Stimulated activated CD4-positive, alpha-beta T cell treated with anti-CD3 and anti-CD28 coated beads, TNF-alpha, amount 100 ng/mL, for 4 hours (primary cell): ENCODE results near the gene SLITRK6.
"Not testable (repeated sequence)": the region's sequence is repeated elsewhere in the genome, so short reads cannot be mapped to it uniquely, and the experiment has no call there.

Experiments
- DNase-seq, 3 experiments: peaks; one replicate each; pipeline ENCODE4 v3.0.0-alpha.2; 2020; ENCODE audit warnings: low read depth in 3 of 3

Gene SLITRK6, protein sequence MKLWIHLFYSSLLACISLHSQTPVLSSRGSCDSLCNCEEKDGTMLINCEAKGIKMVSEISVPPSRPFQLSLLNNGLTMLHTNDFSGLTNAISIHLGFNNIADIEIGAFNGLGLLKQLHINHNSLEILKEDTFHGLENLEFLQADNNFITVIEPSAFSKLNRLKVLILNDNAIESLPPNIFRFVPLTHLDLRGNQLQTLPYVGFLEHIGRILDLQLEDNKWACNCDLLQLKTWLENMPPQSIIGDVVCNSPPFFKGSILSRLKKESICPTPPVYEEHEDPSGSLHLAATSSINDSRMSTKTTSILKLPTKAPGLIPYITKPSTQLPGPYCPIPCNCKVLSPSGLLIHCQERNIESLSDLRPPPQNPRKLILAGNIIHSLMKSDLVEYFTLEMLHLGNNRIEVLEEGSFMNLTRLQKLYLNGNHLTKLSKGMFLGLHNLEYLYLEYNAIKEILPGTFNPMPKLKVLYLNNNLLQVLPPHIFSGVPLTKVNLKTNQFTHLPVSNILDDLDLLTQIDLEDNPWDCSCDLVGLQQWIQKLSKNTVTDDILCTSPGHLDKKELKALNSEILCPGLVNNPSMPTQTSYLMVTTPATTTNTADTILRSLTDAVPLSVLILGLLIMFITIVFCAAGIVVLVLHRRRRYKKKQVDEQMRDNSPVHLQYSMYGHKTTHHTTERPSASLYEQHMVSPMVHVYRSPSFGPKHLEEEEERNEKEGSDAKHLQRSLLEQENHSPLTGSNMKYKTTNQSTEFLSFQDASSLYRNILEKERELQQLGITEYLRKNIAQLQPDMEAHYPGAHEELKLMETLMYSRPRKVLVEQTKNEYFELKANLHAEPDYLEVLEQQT

DNA sequence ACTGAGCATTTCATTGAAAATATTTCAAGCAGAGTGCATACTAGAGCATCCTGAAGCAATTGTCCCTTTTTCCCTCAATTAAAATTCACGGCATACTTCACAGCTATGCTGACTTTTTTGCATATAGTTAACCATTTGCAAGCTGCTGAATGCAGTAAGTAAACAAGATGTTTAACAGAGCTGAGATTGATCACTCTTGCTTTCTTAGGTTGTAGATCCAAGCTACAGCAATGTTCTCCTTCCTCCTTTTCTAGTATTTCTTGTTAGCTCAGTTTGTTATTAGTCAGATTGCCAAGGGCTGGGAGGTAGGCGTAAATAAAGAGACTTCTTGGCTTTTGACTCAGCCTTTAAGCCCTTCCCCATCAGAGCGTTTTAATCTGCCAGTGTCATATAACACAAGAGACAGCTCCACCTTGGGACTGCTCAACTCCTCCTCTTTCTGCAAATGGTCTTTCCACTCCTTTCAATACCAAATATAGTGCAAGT lies at the start of gene SLITRK6:
SLITRK6 (minus strand) TSS at position 323 of the 486 bp plus-strand sequence. CDS start 2,911 bp downstream, outside the sequence.
- no peak for DNase-seq

DNA sequence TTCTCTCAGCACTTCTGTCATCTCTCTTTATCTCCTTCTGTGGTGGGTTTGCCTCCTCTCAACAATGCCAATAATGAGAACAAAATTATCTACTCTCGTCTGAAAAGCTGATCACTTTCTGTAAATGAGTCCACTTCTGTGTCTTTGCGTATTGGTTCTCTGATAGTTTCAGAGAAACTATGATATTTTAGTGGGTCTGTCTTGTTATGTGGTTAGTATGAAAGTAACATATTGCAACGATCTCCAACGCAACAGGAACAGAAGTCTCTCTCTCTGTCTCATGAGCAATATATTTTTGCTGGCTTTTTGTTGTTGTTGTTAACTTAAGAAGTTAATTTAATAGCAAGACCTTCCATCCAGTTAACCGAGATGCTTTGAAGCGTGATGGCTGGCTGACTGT lies 47.8 kb upstream of the SLITRK6 start:
- no peak for DNase-seq

DNA sequence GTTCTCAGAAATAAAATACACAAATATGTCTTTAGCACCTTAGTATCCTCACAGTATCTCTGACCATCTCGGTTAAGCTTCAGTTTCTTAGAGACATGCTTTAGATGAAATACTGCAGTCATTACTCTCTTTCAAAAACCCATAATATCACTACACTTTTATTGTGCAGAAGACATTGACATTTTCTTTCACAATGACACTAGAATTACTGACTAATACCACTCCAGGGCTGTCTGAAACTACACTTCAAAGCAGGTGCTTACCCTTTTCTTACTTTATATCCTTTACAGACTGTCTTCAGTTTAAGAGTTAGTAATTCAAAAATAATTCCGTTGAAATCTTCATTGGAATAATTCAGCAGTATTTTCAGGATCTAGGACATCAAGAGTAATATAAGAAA lies 42.2 kb upstream of the SLITRK6 start:
- DNase-seq: no peak

DNA sequence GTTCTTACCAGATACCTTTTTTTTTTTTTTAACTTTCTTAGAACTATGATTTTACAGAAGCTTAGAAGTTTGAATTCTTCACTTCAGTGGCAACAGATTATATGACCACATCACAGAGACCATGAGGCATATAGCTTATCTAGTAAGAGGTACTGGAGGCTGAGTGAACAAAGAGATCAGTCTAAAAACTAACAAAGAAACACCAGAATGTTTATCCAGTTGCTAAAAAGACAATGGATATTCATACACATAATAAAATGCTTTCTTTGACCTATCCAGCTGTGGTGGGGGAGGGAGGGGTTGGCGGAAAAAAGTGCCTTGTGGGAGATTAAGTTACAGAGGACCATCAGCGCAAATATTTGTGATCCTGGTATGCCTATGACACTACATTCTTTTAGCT lies 34.7 kb upstream of the SLITRK6 start:
- DNase-seq: no peak

DNA sequence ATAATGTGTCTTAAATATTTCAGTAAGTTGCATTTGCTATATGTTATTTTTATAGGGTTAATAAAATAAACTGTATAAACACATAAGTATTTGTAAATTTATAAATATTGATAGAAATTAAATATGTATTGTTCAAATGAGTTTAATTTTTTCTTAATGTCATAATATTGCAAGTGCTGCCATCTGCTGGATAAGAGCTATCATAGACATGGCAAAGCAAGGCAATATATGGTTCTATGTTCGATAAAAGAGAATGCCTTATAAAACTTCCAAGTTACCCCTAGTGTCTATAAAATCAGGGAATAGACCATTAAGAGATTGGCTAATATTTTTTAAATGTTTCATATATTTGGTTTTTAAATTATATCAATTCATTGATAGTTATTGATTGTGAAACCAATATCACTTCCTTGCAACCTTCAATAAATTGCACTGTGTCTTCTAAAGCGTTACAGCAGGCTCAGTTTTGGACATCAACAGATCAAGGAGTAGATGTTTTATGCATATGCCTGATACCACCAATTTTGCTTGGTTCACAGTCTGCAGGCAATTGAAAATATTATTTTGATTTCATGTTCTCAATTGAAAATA lies 29.0 kb upstream of the SLITRK6 start:
- DNase-seq: no peak

DNA sequence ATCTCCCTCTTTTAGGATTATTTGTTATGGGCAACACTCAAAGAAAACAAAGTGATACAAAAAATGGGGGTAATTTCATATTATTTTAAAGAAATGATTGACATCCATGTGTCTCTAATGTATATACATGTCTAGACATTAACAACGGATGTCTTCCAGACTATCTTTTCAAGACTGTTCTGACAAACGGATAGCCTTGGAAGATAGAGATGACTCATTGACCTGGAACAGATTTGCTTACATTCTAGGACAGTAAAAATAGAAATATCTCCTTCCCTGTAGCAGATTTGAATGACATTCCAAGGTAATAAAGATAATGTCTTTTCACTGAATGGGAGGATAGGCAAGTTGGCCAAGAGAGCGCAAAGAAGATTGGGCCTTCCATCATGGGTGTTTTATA lies 26.2 kb upstream of the SLITRK6 start:
- DNase-seq: no peak

DNA sequence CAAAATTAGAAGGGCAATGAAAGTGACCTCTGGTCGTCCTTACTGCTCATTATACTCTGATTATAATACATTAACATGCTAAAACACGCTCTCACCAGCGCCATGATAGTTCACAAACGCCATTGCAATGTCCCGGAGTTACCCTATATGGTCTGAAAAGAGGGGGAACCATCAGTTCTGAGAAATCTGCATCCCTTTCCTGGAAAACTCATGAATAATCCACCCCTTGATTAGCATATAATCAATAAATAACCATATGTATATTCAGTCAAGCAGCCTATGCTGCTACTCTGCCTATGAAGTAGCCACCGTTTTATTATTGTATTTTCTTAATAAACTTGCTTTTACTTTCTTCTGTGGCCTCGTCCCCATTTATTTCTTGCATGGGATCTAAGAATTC lies 24.6 kb upstream of the SLITRK6 start:
- DNase-seq: no peak

DNA sequence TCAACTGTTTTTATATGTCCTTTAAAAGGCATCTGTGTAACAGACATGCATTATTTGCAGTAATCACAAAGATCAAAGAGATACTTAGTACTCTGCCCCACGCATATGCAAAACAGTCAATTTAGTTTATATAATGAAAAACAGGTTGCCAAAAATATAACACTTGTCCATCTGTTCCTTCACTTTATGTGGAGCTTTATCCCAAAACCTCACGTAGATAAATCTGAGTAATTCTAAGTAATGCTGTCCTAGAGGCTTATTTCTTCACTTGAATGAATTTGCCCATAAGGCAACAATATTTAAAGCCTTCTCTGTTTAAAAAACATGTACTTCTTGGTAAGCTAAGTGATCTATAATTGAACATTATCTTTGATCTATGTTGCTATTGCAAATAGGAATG lies 20.3 kb upstream of the SLITRK6 start:
- DNase-seq: no peak

DNA sequence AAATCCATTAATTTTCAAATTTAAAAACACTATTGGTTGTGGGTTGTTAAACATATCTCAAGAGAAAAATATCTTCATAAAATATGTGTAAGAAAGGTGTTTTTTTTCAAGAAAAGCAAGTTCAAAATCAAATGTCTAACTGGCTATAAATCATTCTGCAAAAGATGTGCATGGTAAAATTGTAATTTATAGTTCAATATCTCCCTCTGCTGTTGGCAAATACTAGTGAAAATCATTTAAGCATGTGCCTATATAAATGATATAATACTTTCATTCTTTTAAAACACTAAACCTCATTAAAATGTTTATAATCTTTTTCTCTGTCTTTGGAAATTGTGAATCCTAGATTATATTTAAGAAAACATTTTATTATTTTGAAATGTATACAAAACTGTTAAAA lies 17.2 kb upstream of the SLITRK6 start:
- DNase-seq: no peak

DNA sequence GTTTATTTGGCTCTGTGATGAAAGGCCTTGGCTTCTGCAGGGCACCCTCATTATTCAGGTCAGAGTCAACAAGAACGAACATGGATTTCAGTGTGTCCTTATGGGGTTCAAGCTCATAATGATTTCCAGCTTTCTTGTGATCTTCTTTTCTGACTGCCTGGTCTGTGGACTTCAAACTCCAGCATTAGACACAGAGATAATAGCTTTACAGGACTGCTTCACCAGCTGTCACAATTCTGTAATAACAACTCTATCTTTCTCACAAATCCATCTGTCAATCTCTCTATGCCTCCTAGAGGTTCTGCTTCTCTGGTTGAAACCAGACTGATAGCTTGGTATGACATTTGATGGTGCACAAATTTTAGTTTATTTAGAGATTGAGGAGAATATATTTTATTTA lies 13.1 kb upstream of the SLITRK6 start:
- DNase-seq: no peak

DNA sequence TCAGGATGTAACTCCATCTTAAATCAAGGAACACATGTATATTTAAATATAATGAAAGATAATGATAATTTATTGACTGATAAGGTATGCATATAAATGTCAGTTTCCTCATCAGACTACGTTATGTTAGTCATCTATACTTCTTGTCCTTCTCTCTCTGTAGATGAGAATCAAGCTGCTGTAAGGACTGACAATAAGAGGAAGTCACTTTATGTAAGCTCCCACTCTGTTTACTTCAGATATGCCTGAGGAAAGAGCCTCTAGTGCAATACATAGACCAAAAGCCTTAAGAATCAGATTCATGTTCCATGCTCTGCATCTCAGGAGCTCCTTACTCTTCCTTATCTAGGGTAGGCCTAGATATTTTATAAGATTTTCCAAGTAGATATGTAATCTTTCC lies 9.6 kb upstream of the SLITRK6 start:
- no peak for DNase-seq

DNA sequence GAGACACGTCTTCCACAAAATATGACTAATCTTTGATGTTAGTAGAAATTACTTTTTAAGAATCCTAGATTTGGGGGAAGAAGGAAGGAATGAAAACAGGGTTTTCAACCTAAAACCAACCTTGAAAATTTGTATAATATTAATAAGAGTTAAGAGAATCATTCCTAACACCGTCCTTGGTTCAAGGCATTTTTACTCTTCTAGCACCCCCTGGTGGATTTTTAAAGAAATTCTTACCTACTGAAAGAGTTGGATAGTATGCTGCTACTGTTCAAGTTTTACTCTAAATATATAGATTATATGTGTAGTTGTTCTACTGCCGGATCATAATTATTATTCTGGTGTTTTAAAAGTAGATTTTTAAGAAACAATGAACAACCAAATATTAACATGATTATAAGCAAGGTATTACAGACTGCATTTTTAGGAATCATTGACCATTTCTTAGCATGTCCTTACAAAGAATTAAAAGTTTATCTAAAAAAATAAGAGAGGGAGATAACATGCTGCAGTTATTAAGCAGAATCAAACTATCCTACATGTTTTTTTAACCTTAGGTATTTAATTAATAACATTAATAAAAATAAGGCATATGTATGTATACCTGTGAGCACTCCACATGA lies 7.4 kb upstream of the SLITRK6 start:
- no peak for DNase-seq

DNA sequence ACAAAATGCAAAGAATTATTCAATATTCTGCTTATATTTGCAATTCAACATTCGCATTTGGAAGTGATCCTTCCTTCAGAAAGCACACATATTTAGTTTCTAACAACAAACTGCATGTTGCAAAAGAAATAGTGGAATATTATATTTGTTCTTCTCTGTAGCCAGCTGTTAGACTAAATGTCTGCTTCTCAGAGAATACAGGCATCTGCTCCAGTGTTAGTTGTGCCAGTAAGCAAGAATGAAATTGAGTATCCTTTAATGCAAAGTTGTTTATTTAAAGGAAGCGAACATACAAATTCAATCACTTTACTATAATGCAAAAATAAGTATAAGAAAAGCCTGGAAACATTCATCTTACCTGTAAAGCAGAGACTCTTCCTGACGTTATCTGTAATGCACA lies 663 bp downstream of the SLITRK6 start:
- DNase-seq: no peak

DNA sequence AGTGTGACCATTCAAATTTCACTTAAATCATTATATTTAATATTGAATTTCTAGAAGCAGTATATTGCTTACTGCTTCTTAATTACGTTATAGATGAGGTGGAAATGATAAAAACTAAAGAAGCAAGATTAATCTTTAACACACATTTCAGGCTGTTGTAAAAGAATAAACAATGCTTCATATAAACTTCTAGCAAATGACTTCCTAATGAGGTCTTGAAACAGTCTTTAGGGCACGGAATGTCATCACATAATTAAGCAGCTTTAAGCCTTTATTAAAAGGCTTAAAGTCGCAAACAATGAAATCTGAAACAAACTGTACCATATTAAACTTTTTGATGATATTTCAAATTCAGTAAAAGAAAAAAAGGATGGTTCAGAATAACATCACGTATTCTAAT lies 1.9 kb downstream of the SLITRK6 start:
- no peak for DNase-seq

DNA sequence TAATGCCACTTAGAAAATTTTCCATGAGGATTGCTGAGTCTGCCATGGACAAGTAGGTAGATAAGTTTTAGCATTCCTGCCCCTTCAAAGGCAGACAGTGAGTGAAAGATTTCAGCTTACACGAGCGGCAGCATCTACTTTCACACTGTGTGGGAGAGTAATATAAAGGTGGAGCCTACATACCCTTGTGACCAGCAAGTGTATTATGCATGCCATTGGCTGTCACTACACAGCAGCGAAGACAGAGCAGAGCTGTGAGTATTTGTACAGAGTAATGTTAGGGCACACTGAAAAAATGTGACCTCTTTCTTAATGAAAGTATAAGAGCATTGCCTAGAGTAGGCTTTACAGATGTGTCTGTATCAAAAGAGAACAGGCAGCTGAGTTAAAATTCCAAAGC lies 14.0 kb downstream of the SLITRK6 start:
- no peak for DNase-seq

DNA sequence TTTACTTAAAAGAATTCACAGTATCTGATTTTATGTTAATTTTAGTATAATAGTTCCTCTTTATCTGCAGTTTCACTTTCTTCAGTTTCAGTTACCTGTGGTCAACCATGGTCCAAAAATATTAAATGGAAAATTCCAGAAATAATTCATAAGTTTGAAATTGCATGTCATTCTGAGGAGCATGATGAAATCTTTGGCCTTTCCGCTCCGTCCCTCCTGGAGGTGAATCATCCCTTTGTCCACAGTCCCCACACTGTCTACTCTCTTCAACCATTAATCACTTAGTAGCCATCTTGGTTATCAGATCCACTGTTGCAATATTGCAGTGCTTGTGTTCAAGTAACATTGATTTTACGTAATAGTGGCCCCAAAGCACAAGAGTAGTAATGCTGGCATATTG lies 26.9 kb downstream of the SLITRK6 start:
- DNase-seq: no peak

DNA sequence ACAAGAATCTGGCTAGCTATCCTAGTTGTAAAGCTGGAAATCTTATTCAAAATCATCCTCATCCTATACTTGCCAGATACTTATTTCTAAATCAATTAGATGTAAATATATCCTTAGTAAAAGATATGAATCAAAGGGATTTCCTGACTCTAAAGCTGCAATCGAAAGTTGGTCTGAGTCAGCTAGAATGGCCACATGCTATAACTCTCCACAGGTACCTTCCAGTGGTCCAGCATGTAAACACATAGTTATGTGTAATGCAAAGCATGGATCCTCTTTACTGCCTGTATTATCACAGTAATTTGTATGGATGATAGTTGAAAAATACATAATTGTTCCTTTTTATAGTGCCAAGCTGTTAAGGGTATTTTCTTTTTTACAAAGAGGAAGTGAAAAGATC lies 27.4 kb downstream of the SLITRK6 start:
- no peak for DNase-seq

DNA sequence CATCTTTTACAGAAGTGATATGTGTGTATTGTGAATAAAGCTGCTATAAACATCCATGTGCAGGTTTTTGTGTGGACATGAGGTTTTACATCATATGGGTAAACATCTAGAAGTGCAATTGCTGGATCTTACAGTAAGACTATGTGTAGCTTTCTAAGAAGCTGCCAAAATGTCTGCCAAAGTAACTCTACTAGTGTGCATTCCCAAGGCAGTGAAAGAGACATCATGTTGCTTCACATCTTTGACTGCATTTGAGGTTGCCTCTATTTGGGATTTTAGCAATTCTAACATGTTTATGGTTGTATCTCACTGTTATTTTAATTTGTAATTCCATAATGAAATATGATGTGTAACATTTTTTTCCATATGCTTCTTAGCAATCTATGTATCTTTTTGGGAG lies 30.3 kb downstream of the SLITRK6 start:
- no peak for DNase-seq

DNA sequence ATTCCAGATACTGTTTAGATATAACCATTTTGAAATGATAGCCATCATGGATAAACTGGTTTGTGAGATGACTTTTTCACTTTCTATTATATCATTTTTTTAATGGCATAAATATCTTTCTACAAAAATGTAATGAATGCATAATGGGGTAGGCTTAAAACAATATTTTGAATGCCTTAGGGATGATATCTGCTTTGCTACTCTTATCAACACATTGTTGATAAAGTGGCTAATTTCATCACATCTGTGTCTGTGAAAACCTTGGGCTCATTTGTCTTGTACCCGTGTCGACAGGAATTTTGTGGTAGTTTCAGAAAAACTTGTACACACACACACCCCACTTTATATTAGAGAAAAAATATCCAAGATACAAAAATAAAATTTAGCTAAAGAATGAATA lies 44.1 kb downstream of the SLITRK6 start:
- no peak for DNase-seq

DNA sequence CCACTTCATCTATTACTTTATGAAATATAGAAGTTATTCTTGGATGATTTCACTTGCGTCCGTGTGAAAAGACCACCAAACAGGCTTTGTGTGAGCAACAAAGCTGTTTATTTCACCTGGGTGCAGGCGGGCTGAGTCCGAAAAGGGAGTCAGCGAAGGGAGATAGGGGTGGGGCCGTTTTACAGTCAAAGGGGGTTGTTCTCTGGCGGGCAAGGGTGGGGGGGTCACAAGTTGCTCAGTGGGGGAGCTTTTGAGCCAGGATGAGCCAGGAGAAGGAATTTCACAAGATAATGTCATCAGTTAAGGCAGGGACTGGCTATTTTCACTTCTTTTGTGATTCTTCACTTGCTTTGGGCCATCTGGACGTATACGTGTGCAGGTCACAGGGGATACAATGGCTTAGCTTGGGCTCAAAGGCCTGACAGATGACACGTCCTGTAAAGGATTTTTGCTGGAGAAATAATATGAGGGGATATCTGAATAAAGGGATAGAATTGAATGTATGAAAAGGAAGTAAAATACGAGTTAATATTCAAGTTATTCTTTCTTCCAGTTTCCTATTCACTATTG lies 55.9 kb downstream of the SLITRK6 start:
- not testable (repeated sequence) for DNase-seq
